GM19324 (cell line): ENCODE results near the gene TMEM117.
"Not testable (repeated sequence)": the region's sequence is repeated elsewhere in the genome, so short reads cannot be mapped to it uniquely, and the experiment has no call there.

ENCODE experiments used
- ATAC-seq: cut with Tn5 transposase; IDR thresholded peaks from one replicate; pipeline ENCODE4 v1.9.1; 2021; ENCODE audit warnings: mild to moderate bottlenecking, moderate library complexity; ENCODE audit not compliant: unreplicated experiment, low FRiP score

TMEM117 gene

DNA sequence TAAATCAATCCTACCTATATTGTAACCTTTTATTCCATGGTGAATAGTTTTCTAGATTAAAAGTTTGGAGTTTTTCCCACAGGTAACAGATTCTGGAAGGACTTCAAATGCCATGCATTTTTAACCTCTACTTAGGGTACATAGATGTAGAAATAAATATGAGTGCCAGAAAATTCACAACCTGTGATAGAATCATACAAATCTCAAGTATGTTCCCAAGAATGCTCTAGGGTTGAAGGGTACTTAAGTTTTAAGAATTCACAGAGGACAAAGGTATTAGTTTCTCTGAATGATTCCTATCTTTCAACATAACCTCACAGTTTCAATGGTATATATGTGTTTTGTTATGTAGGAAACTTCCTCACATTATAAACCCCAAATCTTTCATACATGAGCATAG, 511.3 kb downstream of the TMEM117 start:
- ATAC-seq, result no peak

- ATAC-seq, result no peak
Observed at GRCh38 chr12:44357494-44357893, 521.6 kb downstream of the TMEM117 start.

DNA sequence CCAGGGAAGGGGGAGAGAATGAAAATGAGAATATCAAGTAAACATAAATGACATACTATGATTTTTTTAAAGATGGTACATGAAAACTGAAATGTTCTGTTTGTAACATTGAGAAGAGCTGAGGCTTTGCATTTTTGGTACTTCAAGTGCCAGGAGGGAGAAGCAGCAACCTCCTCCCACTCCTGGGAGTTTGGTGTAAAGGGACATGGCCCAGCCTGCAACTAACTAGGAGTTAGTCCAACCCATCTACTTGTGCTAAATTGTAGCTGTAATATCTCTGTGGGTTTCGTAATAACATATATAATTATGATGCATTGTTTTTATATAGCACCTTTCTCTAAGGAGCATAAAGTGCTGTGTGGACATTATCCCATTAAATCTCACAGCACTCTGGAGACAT, 522.8 kb downstream of the TMEM117 start:
- no peak for ATAC-seq

DNA sequence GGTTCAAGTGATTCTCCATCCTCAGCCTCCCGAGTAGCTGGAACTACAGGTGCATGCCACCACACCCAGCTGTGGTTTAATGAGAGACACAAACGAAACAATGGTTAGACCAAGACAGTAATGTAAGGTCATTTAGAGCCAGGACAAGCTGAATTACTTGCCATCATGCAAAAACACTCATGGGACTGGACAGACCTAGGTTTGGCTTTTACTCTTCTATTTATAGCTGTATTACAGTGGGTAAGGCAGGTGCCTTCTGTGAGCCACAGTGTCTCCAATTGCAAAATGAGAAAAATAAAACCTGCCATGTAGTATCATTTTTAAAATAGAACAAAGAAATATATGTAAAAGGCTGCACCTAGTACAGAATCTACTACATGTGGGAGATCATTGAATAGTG, 527.1 kb downstream of the TMEM117 start:
- ATAC-seq, result no peak

GRCh38 chr12:44367136-44367535, 531.3 kb downstream of the TMEM117 start:
- no peak for ATAC-seq

- no peak for ATAC-seq
Observed at GRCh38 chr12:44367916-44368315, 532.0 kb downstream of the TMEM117 start.

DNA sequence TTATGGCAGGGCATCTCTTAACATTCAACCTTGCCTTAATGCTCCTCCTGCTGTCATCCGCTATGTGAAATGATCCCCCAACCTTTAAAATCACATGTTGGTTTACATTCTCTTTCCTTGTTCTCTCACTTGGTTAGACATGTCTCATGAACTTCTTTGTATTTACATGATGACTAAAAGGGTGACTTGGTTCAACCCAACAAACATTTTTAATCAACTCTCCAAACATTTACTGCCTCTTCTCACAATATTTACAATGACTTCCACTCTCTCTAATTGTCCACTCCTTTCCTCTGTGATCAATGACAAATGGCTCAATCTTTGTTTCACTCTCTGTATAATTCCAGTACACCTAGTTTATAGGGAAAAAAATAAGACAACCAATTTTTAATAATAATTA, 534.1 kb downstream of the TMEM117 start:
- ATAC-seq, result no peak

DNA sequence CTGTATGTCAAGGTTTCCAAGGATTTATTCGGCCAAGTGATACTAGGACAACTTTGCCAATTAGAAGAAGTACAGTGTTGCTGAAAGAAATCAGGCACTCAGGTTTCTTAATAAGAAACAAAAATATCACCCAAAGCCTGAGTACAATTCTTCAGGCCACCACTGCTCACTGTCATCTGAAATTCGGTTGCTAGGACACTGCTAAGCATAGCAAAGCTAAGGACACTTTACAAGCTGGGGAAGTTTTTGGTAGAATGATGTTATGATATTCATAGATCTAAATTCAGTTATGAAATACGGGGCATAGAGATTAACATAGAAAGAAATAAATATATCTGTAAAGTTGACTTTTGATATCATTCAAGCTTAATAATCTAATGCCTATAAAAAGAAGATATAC, 535.1 kb downstream of the TMEM117 start:
- ATAC-seq, result no peak

- no peak for ATAC-seq
Observed at GRCh38 chr12:44372259-44372658, 536.4 kb downstream of the TMEM117 start.

DNA sequence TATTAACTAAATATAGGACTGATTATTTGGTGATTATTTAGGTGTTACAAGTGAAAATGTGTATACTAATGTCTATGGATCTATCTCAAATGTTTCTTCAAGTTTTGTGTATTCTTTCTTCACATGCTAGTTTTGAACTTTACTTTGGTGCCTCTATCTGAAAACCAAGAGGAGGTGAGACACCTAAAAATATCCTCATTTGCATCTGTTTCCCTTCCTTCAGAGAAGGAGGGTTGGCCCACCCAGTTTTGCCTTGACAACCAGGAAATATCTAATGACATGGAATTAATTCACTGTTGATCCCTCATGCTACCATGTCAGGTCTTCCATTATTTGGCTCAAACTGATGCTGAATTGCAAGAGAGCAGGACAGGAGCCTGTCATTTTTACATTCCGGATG, 539.8 kb downstream of the TMEM117 start:
- ATAC-seq, result no peak

GRCh38 chr12:44377443-44378187, 541.7 kb downstream of the TMEM117 start:
- no peak for ATAC-seq

- not testable (repeated sequence) for ATAC-seq
Observed at GRCh38 chr12:44379113-44379512, 543.2 kb downstream of the TMEM117 start.

DNA sequence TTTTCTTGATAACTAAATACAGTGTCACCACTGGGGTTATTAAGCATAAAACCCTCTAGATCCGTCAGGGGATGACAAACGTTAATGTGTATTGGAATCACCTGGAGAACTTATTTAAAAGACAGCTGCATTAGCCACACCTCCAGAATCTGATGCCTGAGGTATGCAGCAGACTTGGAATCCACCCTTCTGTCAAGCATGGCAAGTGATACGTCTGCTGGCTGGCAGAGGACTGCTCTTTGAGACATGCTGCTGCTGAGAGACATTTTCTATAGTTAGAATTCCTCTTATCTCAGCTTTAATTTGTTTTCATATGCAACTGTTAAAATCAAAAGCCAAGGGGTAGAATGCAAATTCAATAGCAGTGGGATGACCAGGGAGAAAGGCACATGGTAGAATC, 544.0 kb downstream of the TMEM117 start:
- no peak for ATAC-seq

DNA sequence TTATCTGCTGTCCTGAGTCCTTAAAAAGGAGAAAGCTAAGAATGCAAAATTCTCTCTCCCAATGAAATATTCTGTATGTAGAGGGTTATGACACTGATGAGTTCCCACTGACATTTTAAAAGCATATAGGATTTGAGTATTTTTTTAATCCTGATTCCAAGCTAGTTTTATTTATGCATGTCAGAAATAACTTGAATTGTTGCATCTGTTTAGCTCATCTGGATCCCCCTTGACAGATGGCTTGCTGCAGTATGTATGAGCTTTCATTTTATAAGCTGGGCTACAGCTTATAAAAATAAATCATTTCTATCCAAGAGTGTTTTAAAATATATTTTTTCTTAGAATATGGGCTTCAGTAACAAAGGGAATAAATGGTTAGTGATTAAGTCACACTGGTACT, 545.0 kb downstream of the TMEM117 start:
- no peak for ATAC-seq

DNA sequence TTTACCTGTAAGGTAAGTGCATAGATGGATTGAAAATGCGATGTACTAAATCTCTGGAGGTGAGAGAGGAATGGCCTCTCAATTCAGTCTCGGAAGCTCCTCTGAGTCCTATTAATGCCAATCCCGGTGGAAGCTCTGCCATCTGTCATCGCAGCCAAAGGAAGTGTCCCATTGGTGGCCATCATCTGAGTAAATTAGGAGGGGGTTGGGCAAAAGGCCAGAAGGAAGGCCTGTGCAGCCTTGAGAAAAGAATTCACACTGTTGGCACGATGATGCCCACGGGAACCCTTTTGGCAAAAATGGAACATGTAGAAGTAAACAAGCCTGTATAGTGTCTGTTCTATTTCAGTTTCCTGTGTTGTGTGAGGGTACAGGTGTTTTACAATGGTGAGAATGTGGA, 545.5 kb downstream of the TMEM117 start:
- ATAC-seq, result no peak

DNA sequence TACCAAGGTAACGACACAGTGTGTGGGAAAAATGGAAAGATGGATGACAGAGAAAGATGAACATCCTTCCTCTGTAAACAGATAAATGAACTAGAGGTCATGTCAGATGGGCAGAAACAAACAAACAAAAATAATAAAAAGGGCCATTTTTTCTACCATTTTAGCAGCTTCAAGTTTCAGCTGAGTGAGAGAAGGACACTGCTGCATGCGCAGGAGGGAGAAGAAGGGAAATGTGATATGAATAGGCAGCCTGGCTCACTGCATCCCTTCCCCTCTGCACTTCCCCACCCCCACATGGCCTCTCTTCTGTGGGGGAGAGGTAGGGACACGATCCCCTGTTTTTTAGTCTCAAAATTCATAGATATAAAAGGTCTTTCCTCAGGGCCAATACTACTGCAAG, 548.3 kb downstream of the TMEM117 start:
- ATAC-seq, result no peak

DNA sequence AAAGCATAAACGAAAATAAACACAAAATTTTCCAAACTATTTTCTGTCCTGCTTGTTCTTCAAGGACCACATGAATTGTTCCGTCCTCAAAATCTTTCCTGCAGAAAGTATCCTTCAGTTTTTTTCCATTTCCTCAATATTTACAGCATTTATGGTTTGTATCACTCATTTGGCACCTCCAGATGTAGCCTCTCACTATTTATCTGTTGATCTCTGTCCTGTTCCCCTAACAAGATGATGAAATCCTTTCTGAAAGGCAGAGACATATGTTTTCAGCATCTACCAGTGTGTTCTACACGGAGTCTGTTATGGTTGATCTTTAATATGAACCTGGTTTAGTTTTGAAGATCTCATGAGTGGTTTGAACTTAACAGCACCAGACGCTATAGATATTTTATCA, 550.1 kb downstream of the TMEM117 start:
- no peak for ATAC-seq

DNA sequence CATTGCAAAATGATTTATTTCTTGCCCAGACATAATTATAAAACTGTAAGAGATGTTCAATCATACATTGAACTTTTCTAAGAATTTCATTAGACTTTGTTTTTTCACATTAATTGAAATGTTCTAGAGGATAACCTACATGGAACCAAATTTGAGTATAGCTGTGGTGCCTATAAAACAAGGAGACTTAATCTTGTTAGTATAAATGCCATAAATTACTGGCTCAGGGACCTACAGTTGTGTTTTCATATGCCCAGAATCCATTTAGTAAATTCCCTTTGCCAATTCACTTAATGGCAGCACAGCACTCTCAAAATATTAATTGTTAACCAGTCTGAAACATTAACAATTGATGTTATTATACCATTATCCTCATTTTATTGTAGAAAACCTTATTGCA, 551.7 kb downstream of the TMEM117 start:
- ATAC-seq, result no peak

DNA sequence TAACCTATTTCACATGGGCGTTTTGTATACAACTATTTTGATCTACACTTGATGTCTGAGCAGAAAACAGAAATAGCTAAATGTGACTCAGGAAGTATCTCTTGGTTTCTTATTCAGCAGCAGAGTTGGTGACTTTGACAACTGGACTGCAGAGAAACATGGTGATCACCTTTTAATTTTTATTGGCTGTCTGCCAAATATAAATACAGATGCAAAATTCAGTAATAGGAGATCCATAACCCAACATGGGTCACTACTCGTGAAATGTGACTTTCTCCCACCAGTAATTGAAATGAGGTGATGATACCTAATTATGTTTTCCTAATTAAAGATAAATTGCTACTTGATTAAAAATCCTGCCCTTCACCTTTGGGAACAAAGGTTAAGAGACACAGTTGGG, 553.2 kb downstream of the TMEM117 start:
- ATAC-seq, result no peak

- ATAC-seq, result no peak
Observed at GRCh38 chr12:44389896-44390295, 554.0 kb downstream of the TMEM117 start.

GRCh38 chr12:44397631-44398030, 561.8 kb downstream of the TMEM117 start:
- ATAC-seq, result no peak

- ATAC-seq, result no peak
Observed at GRCh38 chr12:44403185-44403584, 567.3 kb downstream of the TMEM117 start.

- ATAC-seq, result no peak
Observed at GRCh38 chr12:44405297-44405696, 569.4 kb downstream of the TMEM117 start.
